HPDE6-E6E7 (cell line): ENCODE results near the gene OR1J2.
A peak's percentile ranks its signal among the peaks of the same experiment; 100 is the strongest.

Source experiments
- DNase-seq: peaks from one replicate; pipeline ENCODE4 v3.0.0; 2011; ENCODE audit warnings: missing footprints; ENCODE audit errors: extremely low spot score

OR1J2 gene

GRCh38 chr9:122551371-122551770, 40.8 kb downstream of the OR1J2 start:
- DNase-seq = peak; percentile 22

- no peak for DNase-seq
Observed at GRCh38 chr9:122552812-122553211, 42.2 kb downstream of the OR1J2 start, which contains the start of gene OR1N2. Gene OR1N2, plus strand, starts transcription at chr9:122553112. Its CDS starts 100 bp downstream, at chr9:122553212.
